H9 (cell line): Measurements from ENCODE around the gene ZNF609. TPM values are rescaled to one million over a fixed set of nuclear protein-coding genes. Genes with fewer than 3 reads are reported as not detected.

Experiments
- DNase-seq: peaks from one replicate; pipeline ENCODE4 v3.0.0-alpha.2; 2017
- H2AFZ ChIP-seq: one replicate; pipeline ENCODE4 v1.6.1; 2013; ENCODE audit warnings: mild to moderate bottlenecking, low read length, control low read depth, moderate library complexity
- H2AK5ac ChIP-seq: 2 replicates; pipeline ENCODE4 v1.6.1; 2013; ENCODE audit warnings: low read length, control low read depth, mixed read lengths; ENCODE audit not compliant: insufficient read length
- H2BK120ac ChIP-seq: one replicate; pipeline ENCODE4 v1.6.1; 2013; ENCODE audit warnings: low read depth, mild to moderate bottlenecking, low read length, control low read depth, inconsistent platforms; ENCODE audit not compliant: poor library complexity, severe bottlenecking
- H2BK12ac ChIP-seq: 2 replicates; pipeline ENCODE4 v1.6.1; 2013; ENCODE audit warnings: low read length, control low read depth, mixed read lengths, low read depth; ENCODE audit not compliant: insufficient read length
- H2BK15ac ChIP-seq: 2 replicates; pipeline ENCODE4 v1.6.1; 2013; ENCODE audit warnings: low read depth, low read length, control low read depth
- H2BK20ac ChIP-seq: one replicate; pipeline ENCODE4 v1.6.1; 2013; ENCODE audit warnings: low read depth, mild to moderate bottlenecking, low read length, control low read depth, inconsistent platforms; ENCODE audit not compliant: poor library complexity, severe bottlenecking
- H2BK5ac ChIP-seq: 2 replicates; pipeline ENCODE4 v1.6.1; 2013; ENCODE audit warnings: low read length, control low read depth, mixed read lengths; ENCODE audit not compliant: insufficient read length
- H3K14ac ChIP-seq: 2 replicates; pipeline ENCODE4 v1.6.1; 2013; ENCODE audit warnings: low read length, control low read depth; ENCODE audit not compliant: insufficient read depth
- H3K18ac ChIP-seq: 2 replicates; pipeline ENCODE4 v1.6.1; 2013; ENCODE audit warnings: low read depth, mild to moderate bottlenecking, mixed read lengths, low read length, control low read depth; ENCODE audit not compliant: insufficient read length
- H3K23ac ChIP-seq: 2 replicates; pipeline ENCODE4 v1.6.1; 2013; ENCODE audit warnings: low read length, control low read depth, mixed read lengths, low read depth; ENCODE audit not compliant: insufficient read length
- H3K23me2 ChIP-seq: 2 replicates; pipeline ENCODE4 v1.6.1; 2013; ENCODE audit warnings: low read depth, mild to moderate bottlenecking, mixed read lengths, low read length, control low read depth; ENCODE audit not compliant: insufficient read length, poor library complexity, severe bottlenecking
- H3K27ac ChIP-seq: 2 replicates; pipeline ENCODE4 v1.5.1; 2013; ENCODE audit warnings: low read length, control low read depth, mixed read lengths, low read depth; ENCODE audit not compliant: insufficient read length
- H3K27me3 ChIP-seq: 2 replicates; pipeline ENCODE4 v1.6.1; 2013; ENCODE audit warnings: low read length, control low read depth, inconsistent platforms; ENCODE audit not compliant: insufficient read depth
- H3K4ac ChIP-seq: 2 replicates; pipeline ENCODE4 v1.6.1; 2013; ENCODE audit warnings: low read depth, mild to moderate bottlenecking, control low read depth, inconsistent platforms, low read length, moderate library complexity
- H3K4me1 ChIP-seq: 2 replicates; pipeline ENCODE4 v1.6.1; 2013; ENCODE audit warnings: low read length, control low read depth, inconsistent platforms; ENCODE audit not compliant: insufficient read depth
- H3K4me2 ChIP-seq: 2 replicates; pipeline ENCODE4 v1.6.1; 2013; ENCODE audit warnings: low read length, control low read depth, mixed read lengths; ENCODE audit not compliant: insufficient read length, insufficient read depth
- H3K56ac ChIP-seq: 2 replicates; pipeline ENCODE4 v1.6.1; 2013; ENCODE audit warnings: low read depth, mild to moderate bottlenecking, mixed read lengths, low read length, control low read depth; ENCODE audit not compliant: insufficient read length
- H3K79me1 ChIP-seq: 2 replicates; pipeline ENCODE4 v1.6.1; 2013; ENCODE audit warnings: low read depth, mild to moderate bottlenecking, moderate library complexity, low read length, control low read depth, inconsistent platforms; ENCODE audit not compliant: insufficient read depth, poor library complexity, severe bottlenecking
- H3K79me2 ChIP-seq: 2 replicates; pipeline ENCODE4 v1.6.1; 2013; ENCODE audit warnings: low read length, control low read depth, inconsistent platforms; ENCODE audit not compliant: insufficient read depth
- H3K9ac ChIP-seq: 2 replicates; pipeline ENCODE4 v1.6.1; 2013; ENCODE audit warnings: low read length, control low read depth, mixed read lengths; ENCODE audit not compliant: insufficient read length; ENCODE audit errors: extremely low read depth
- H3K9me3 ChIP-seq: one replicate; pipeline ENCODE4 v1.6.1; 2013; ENCODE audit warnings: low read depth, low read length, inconsistent platforms; ENCODE audit not compliant: control insufficient read depth
- H3T11ph ChIP-seq: one replicate; pipeline ENCODE4 v1.6.1; 2013; ENCODE audit warnings: mild to moderate bottlenecking, low read length, control low read depth, inconsistent platforms
- H4K20me1 ChIP-seq: one replicate; pipeline ENCODE4 v1.6.1; 2013; ENCODE audit not compliant: control insufficient read depth, insufficient read length, insufficient read depth
- H4K5ac ChIP-seq: 2 replicates; pipeline ENCODE4 v1.6.1; 2013; ENCODE audit warnings: low read depth, mild to moderate bottlenecking, mixed read lengths, low read length, control low read depth; ENCODE audit not compliant: insufficient read length
- H4K8ac ChIP-seq: replicated peaks from 2 replicates; pipeline ENCODE4 v1.6.1; 2013; ENCODE audit warnings: low read length, control low read depth, mixed read lengths, low read depth; ENCODE audit not compliant: insufficient read length
- H4K91ac ChIP-seq: 2 replicates; pipeline ENCODE4 v1.6.1; 2013; ENCODE audit warnings: low read depth, mild to moderate bottlenecking, moderate library complexity, mixed read lengths, low read length, control low read depth; ENCODE audit not compliant: insufficient read length
- H3K27ac Mint-ChIP-seq, 3 experiments: 2 replicates in 2 of 3; 3 replicates in 1 of 3; pipeline ENCODE4 v1.8.0; 2020 to 2021; ENCODE audit warnings: mixed read lengths in 3 of 3, mild to moderate bottlenecking in 1 of 3, moderate library complexity in 1 of 3
- H3K27me3 Mint-ChIP-seq: 2 replicates; pipeline ENCODE4 v1.8.0; 2021; ENCODE audit warnings: low read depth, mild to moderate bottlenecking, moderate library complexity, mixed read lengths
- H3K36me3 Mint-ChIP-seq, 3 experiments: 2 replicates in 2 of 3; 3 replicates in 1 of 3; pipeline ENCODE4 v1.8.0; 2020 to 2021; ENCODE audit warnings: low read depth in 3 of 3, mixed read lengths in 3 of 3; ENCODE audit not compliant: insufficient read depth in 1 of 3
- H3K4me1 Mint-ChIP-seq, 2 experiments: 2 replicates each; pipeline ENCODE4 v1.8.0; 2020; ENCODE audit warnings: mixed read lengths in 2 of 2
- H3K4me3 Mint-ChIP-seq, 2 experiments: 2 replicates in 1 of 2; 3 replicates in 1 of 2; pipeline ENCODE4 v1.8.0; 2020 to 2021; ENCODE audit warnings: mild to moderate bottlenecking in 2 of 2, mixed read lengths in 2 of 2, moderate library complexity in 1 of 2
- H3K9me3 Mint-ChIP-seq, 2 experiments: 2 replicates in 1 of 2; 3 replicates in 1 of 2; pipeline ENCODE4 v1.8.0; 2020; ENCODE audit warnings: mild to moderate bottlenecking in 2 of 2, mixed read lengths in 2 of 2, moderate library complexity in 1 of 2
- CTCF ChIP-seq: fragments of 200-600 bp; sonication (generic); conservative IDR thresholded peaks from 3 replicates; pipeline ENCODE4 v1.8.0; 2021; ENCODE audit warnings: antibody characterized with exemption, mild to moderate bottlenecking
- WGBS: extraction: QIAGEN DNeasy Blood & Tissue Kit; methylation state at CpG from one replicate; pipeline ENCODE4 v1.1.7; 2013; ENCODE audit warnings: missing lambda C conversion rate, low lambda C conversion rate, mixed read lengths; ENCODE audit not compliant: insufficient read length; ENCODE audit errors: extremely low coverage; 5-methylcytosine and 5-hydroxymethylcytosine counted together
- total RNA-seq: library from RNA; stranded (reverse); gene quantifications from 2 replicates; pipeline ENCODE4 v1.2.1, GENCODE V29; 2021

The ZNF609 gene
- total RNA-seq, 1 experiment from 2014 or later, result 45.3 TPM

- no CpG with 5 or more reads among the region's 4 CpGs for WGBS
- H2BK15ac ChIP-seq, result no peak overlapping the region
- no peak overlapping the region for H3K56ac ChIP-seq
- H4K8ac ChIP-seq, result no peak overlapping the region
- H3K4me1 Mint-ChIP-seq, result peaks cover 25 to 38% of the 10 kb centered on the region in 2 experiments
- peak; percentile 62 for DNase-seq
- no peak overlapping the region for H2BK20ac ChIP-seq
- H3K27ac ChIP-seq, result no peak overlapping the region
- no peak overlapping the region for H2AFZ ChIP-seq
- H4K5ac ChIP-seq, result no peak overlapping the region
- no peak overlapping the region for H3K23ac ChIP-seq
- H3K27me3 Mint-ChIP-seq, result no peaks in the 10 kb centered on the region
- no peak overlapping the region for H2AK5ac ChIP-seq
- no peaks in the 10 kb centered on the region for H3K9me3 ChIP-seq
- H3K9ac ChIP-seq, result no peak overlapping the region
- H3K79me2 ChIP-seq, result peaks cover 2% of the 10 kb centered on the region; the same call in 1 of the 2 replicates
- H3K18ac ChIP-seq, result no peak overlapping the region
- no peaks in the 10 kb centered on the region for H4K20me1 ChIP-seq
- H2BK5ac ChIP-seq, result no peak overlapping the region
- H3K9me3 Mint-ChIP-seq, result no peaks in the 10 kb centered on the region
- no peak overlapping the region for H2BK12ac ChIP-seq
- no peak overlapping the region for H3K14ac ChIP-seq
- no peak overlapping the region for H4K91ac ChIP-seq
- H3T11ph ChIP-seq, result no peak overlapping the region
- TF ChIP-seq CTCF, result no peak
- no peaks in the 10 kb centered on the region for H3K23me2 ChIP-seq
- no peak overlapping the region for H2BK120ac ChIP-seq
- peaks cover 2% of the 10 kb centered on the region; the same call in 1 of the 2 replicates for H3K4me1 ChIP-seq
- H3K4me3 Mint-ChIP-seq, result peak overlapping the region in 1 of 2 experiments; percentile 50; a peak in 2 of 5 replicates
- H3K27ac Mint-ChIP-seq, result peak overlapping the region; percentile 56 to 91 (median 59)
- H3K79me1 ChIP-seq, result peaks cover 6% of the 10 kb centered on the region
- H3K36me3 Mint-ChIP-seq, result no peaks in the 10 kb centered on the region
- no peak overlapping the region for H3K4ac ChIP-seq
- H3K27me3 ChIP-seq, result no peaks in the 10 kb centered on the region
- H3K4me2 ChIP-seq, result no peak overlapping the region
These were observed 136.5 kb downstream of the ZNF609 start for GRCh38 chr15:64596701-64597476.
